Esophagus squamous epithelium (tissue), 5 donors: ENCODE results near the gene LAD1. TPM values are rescaled to one million over a fixed set of nuclear protein-coding genes. Genes with fewer than 3 reads are reported as not detected.

Source experiments
- DNase-seq: peaks from one replicate; lab custom pipeline; 2025; lab: John Stamatoyannopoulos, UW
- H3K27ac ChIP-seq, 4 donors: fragments of 200-600 bp; sonication (generic); one replicate each; pipeline ENCODE4 v1.5.1; 2016 to 2019; ENCODE audit warnings: mild to moderate bottlenecking in 1 of 4
- H3K27me3 ChIP-seq, 4 donors: fragments of 200-600 bp; sonication (generic); 1 replicate in 3 of 4; 2 replicates in 1 of 4; pipeline versions ENCODE4 v1.5.1 to v1.6.0; 2017 to 2021; ENCODE audit warnings: antibody characterized with exemption in 1 of 4
- H3K36me3 ChIP-seq, 3 donors: fragments of 200-600 bp; sonication (generic); one replicate each; pipeline ENCODE4 v1.5.1; 2016 to 2019
- H3K4me1 ChIP-seq, 3 donors: fragments of 200-600 bp; sonication (generic); one replicate each; pipeline ENCODE4 v1.5.1; 2017 to 2019
- H3K4me3 ChIP-seq, 4 donors: fragments of 200-600 bp; sonication (generic); 1 replicate in 3 of 4; 2 replicates in 1 of 4; pipeline ENCODE4 v1.5.1; 2016 to 2019; ENCODE audit warnings: mild to moderate bottlenecking in 2 of 4, moderate library complexity in 1 of 4
- H3K9me3 ChIP-seq, 3 donors: fragments of 200-600 bp; sonication (generic); one replicate each; pipeline ENCODE4 v1.5.1; 2016 to 2019
- POLR2A ChIP-seq, 4 donors: fragments of 450-650 bp; IDR thresholded peaks; one replicate each; pipeline ENCODE4 v1.6.1; 2017; ENCODE audit warnings: antibody characterized with exemption in 4 of 4, mild to moderate bottlenecking in 4 of 4, moderate library complexity in 3 of 4
- whole genome bisulfite sequencing, 2 donors: methylation state at CpG; one replicate each; pipeline ENCODE4 v1.1.5; 2018; 5-methylcytosine and 5-hydroxymethylcytosine counted together
- intact Hi-C: fragments of 100-400 bp; cut with DNase I; formaldehyde crosslinking; loops from one replicate; pipeline ENCODE4 v1.15.0; 2022
- total RNA-seq, 4 donors: library from RNA; depleted of rRNA; stranded (reverse); fragments of >200 nt; gene quantifications; one replicate each; pipeline ENCODE4 v1.1.0, GENCODE V29; 2016
- TF ChIP-seq, protein P1 (sequence below), 6 experiments: fragments of 450-650 bp in 4 of 6; fragments of 200-600 bp in 2 of 6; sonication (generic) in 2 of 6; IDR thresholded peaks; one replicate each; pipeline ENCODE4 v1.5.1; 2016 to 2019; ENCODE audit warnings: antibody characterized with exemption in 6 of 6, mild to moderate bottlenecking in 4 of 6, moderate library complexity in 4 of 6
- donor health status: DM: yes; HTN: yes; CAD: no.

LAD1 gene
- total RNA-seq, 4 donors from 2014 or later = 242 to 377 (median 320) TPM

DNA sequence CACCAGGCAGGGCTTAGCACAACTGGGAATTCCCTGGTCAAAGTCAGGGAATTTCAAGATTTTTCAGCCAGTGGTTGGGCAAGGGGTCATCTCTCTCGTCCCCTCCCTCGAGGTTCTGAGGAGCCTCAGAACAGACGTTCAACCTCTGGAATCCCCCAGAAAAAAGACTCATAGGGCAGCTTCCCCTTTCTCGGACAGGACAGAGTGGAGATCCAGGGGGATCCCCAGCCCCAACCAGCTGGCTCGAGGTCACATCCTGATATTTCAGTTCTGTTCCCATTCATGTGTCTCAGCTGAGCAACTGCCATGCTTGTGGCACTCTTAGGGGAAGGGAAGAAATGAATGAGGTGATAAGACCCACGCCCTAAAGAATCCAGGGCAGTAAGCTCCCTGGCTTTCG lies 4.9 kb upstream of the LAD1 start:
- intact Hi-C loops = no loop called here
- no peak for DNase-seq
- 52 to 63% methylated on average over 5 of the region's 7 CpGs for WGBS, 2 donors
- no peaks in the 10 kb centered on the region for H3K9me3 ChIP-seq
- H3K4me1 ChIP-seq = peaks cover 29 to 71% (median 36%) of the 10 kb centered on the region in 3 donors
- no peaks in the 10 kb centered on the region for H3K36me3 ChIP-seq
- no peak overlapping the region for H3K4me3 ChIP-seq
- peak overlapping the region in 3 of 4 donors; percentile 31 to 54 (median 42) for H3K27ac ChIP-seq
- H3K27me3 ChIP-seq = peaks cover 0 to 20% (median 0%) of the 10 kb centered on the region in 4 donors
- TF ChIP-seq, protein P1, sequence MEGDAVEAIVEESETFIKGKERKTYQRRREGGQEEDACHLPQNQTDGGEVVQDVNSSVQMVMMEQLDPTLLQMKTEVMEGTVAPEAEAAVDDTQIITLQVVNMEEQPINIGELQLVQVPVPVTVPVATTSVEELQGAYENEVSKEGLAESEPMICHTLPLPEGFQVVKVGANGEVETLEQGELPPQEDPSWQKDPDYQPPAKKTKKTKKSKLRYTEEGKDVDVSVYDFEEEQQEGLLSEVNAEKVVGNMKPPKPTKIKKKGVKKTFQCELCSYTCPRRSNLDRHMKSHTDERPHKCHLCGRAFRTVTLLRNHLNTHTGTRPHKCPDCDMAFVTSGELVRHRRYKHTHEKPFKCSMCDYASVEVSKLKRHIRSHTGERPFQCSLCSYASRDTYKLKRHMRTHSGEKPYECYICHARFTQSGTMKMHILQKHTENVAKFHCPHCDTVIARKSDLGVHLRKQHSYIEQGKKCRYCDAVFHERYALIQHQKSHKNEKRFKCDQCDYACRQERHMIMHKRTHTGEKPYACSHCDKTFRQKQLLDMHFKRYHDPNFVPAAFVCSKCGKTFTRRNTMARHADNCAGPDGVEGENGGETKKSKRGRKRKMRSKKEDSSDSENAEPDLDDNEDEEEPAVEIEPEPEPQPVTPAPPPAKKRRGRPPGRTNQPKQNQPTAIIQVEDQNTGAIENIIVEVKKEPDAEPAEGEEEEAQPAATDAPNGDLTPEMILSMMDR (IDR thresholded peaks at IDR 0.05) = no peak
- TF ChIP-seq POLR2A (IDR thresholded peaks at IDR 0.05) = no peak

DNA sequence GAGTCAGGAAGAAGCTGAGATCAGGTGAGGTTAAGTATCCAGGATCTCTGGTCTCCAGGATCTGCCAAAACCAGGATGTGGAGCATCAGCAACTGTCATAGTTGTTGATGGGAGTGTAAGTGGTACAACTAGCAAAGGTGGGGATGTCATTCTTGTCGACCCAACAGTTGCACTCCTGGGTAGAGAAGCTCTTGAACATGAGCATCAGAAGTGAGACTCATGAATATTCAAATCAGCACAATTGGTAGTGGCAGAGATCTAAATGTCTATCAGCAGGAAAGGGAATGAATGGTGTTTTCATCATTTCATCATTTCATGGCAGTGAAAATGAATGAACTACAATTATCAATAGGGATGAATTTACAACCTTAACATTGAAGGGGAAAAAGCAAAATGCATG lies 4.2 kb upstream of the LAD1 start:
- Histone ChIP-seq H3K36me3 (no peaks in the 10 kb centered on the region), H3K27ac (no peak overlapping the region), H3K9me3 (no peaks in the 10 kb centered on the region), H3K4me1 (peaks cover 29 to 72% (median 38%) of the 10 kb centered on the region in 3 donors), H3K27me3 (peaks cover 0 to 26% (median 0%) of the 10 kb centered on the region in 4 donors), H3K4me3 (no peak overlapping the region)
- no peak for DNase-seq
- TF ChIP-seq, protein P1 (IDR thresholded peaks at IDR 0.05) = no peak
- no peak for TF ChIP-seq POLR2A (IDR thresholded peaks at IDR 0.05)
- intact Hi-C loops = no loop called here
- 50 to 67% methylated on average over 1 of the region's 1 CpG for WGBS, 2 donors

DNA sequence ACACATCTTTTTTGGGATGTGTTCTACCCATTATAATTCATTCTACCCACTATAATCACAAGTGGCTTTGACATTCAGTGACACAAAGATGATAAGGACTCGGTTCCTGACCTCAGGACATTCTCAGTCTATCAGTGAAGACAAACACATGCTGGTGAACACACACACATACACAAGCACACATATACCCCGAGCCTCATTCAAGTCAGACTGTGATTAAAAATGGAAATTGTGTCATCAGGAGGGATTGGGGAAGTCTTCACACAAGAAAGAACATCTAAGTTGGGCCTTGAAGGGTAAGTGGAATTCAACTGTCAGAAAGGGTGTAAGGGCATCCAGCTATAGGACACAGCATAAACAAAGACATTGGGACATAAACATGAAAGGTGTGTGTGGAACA lies 2.6 kb upstream of the LAD1 start:
- H3K27me3 ChIP-seq = peaks cover 0 to 39% (median 0%) of the 10 kb centered on the region in 4 donors
- H3K4me3 ChIP-seq = no peak overlapping the region
- no peak for TF ChIP-seq POLR2A (IDR thresholded peaks at IDR 0.05)
- TF ChIP-seq, protein P1 (IDR thresholded peaks at IDR 0.05) = no peak
- no peaks in the 10 kb centered on the region for H3K36me3 ChIP-seq
- intact Hi-C loops = no loop called here
- H3K27ac ChIP-seq = no peak overlapping the region
- peaks cover 17 to 59% (median 30%) of the 10 kb centered on the region in 3 donors for H3K4me1 ChIP-seq
- no peak for DNase-seq
- WGBS, 2 donors = 39 to 60% methylated on average over 2 of the region's 2 CpGs
- H3K9me3 ChIP-seq = no peaks in the 10 kb centered on the region

DNA sequence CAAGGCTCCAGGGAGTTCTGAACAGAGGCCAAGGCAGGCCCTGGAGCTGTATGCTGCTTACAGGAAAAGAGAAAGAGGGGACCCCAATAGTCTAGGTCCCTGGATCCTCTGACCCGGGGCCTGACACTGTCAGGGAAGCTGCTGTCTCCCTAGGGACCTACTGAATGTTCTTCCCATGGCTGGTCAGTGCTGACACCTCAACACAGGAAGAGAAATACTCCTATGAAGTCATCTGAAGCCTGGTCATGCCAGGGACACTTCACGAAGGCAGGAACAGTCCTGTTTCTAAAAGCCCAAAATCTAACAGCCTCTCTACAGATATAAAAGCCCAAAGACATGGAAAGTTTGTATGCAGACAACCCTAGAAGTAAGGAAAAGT lies 1.7 kb upstream of the LAD1 start:
- Histone ChIP-seq H3K36me3 (no peaks in the 10 kb centered on the region), H3K27ac (peak overlapping the region in 3 of 4 donors; percentile 95 to 99 (median 97)), H3K27me3 (peaks cover 0 to 39% (median 0%) of the 10 kb centered on the region in 4 donors), H3K9me3 (no peaks in the 10 kb centered on the region), H3K4me3 (no peak overlapping the region), H3K4me1 (peaks cover 15 to 59% (median 30%) of the 10 kb centered on the region in 3 donors)
- DNase-seq = no peak
- WGBS, 2 donors = 86 to 90% methylated on average over 2 of the region's 2 CpGs
- intact Hi-C loops = no loop called here
- TF ChIP-seq, protein P1 (IDR thresholded peaks at IDR 0.05) = no peak
- TF ChIP-seq POLR2A (IDR thresholded peaks at IDR 0.05) = no peak

DNA sequence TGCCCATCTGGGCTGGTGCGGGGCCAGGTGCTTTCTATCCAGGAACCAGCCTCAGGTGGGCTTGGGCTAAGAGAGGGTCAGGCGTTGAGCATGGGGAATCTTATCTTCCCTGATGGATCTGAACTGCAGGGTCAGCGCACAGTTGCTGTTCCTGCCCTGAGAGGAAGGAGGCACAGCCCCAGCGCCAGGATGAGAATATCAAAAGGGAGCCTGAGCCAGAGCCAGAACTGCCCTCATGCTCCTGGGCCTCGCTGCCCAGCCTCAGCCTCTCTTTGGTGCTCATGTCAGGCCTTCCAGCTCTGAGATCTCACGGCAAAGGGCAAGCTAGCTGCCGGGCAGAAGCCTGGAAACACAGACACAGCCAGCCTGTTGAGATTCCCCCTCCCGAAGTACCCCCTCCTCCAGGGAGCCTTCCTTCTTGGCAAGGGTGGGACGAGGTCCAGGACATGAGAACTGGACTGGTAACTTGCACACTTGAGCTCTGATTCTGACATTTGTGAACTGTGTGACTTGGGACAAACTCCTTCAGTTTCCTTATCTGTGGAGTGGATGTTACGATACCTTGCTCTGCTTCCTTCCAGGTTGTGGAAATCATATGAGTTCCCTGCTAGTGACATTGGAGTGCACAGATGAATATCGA lies 1.2 kb upstream of the LAD1 start:
- WGBS, 2 donors = 60 to 67% methylated on average over 1 to 3 of the region's 11 CpGs
- H3K27ac ChIP-seq = peak overlapping the region; percentile 90 to 99 (median 96)
- no peak for DNase-seq
- no peaks in the 10 kb centered on the region for H3K36me3 ChIP-seq
- H3K27me3 ChIP-seq = peaks cover 0 to 39% (median 0%) of the 10 kb centered on the region in 4 donors
- TF ChIP-seq, protein P1 (IDR thresholded peaks at IDR 0.05) = no peak
- intact Hi-C loops = no loop called here
- peak overlapping the region; percentile 68 to 77 (median 74) for H3K4me3 ChIP-seq
- H3K4me1 ChIP-seq = peaks cover 21 to 59% (median 30%) of the 10 kb centered on the region in 3 donors
- no peaks in the 10 kb centered on the region for H3K9me3 ChIP-seq
